ENCODE data around the gene GABRB3. TPM values are rescaled to one million over a fixed set of nuclear protein-coding genes. Genes with fewer than 3 reads are reported as not detected.

GABRB3 gene
- total and polyA plus RNA-seq, 2 experiments from 2014 or later, result 1.8 TPM

DNA sequence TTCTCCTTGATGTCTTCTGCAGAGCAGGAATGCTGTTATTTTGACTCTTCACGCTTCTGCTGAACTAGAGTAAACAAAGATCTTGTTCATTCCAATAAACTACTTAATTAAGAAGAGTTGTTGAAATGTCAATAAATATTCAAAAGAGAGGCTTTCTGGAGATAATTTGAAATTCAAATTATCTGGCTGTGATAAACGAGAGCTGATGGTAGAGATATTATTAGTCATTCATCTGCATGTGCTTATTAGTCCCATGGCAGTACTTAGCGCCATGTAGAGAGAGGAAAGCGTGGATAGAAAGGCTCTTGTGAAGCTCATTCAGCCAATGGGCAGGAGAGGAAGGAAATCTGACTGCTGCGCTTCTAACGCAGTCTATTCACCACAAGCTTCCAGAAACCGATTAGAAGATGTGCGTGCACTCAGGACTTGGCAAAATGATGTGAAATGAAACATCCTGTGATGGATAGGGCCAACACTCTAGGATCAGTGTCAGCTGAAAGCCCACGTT lies 251.1 kb downstream of the GABRB3 start:
- TF ChIP-seq EZH2phosphoT487 (IDR thresholded peaks at IDR 0.05; ENCODE audit: low read depth, severe bottlenecking, unreplicated experiment) (no peak), EZH2 (IDR thresholded peaks at IDR 0.05; ENCODE audit: borderline replicate concordance) (no peak)
- TF ChIP-seq, protein P1, sequence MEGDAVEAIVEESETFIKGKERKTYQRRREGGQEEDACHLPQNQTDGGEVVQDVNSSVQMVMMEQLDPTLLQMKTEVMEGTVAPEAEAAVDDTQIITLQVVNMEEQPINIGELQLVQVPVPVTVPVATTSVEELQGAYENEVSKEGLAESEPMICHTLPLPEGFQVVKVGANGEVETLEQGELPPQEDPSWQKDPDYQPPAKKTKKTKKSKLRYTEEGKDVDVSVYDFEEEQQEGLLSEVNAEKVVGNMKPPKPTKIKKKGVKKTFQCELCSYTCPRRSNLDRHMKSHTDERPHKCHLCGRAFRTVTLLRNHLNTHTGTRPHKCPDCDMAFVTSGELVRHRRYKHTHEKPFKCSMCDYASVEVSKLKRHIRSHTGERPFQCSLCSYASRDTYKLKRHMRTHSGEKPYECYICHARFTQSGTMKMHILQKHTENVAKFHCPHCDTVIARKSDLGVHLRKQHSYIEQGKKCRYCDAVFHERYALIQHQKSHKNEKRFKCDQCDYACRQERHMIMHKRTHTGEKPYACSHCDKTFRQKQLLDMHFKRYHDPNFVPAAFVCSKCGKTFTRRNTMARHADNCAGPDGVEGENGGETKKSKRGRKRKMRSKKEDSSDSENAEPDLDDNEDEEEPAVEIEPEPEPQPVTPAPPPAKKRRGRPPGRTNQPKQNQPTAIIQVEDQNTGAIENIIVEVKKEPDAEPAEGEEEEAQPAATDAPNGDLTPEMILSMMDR (IDR thresholded peaks at IDR 0.05; ENCODE audit: poor library complexity), result no peak
- WGBS (ENCODE audit: low lambda C conversion rate, missing lambda C conversion rate), result 88% methylated on average over 9 of the region's 9 CpGs
- H4K20me1 ChIP-seq (ENCODE audit: insufficient read depth, poor library complexity, severe bottlenecking), result no peaks in the 10 kb centered on the region
- no peaks in the 10 kb centered on the region for H3K79me2 ChIP-seq
- no peak overlapping the region for H2AFZ ChIP-seq
- H3K27ac ChIP-seq, result no peak overlapping the region
- H3K36me3 ChIP-seq (replicated peaks; ENCODE audit: insufficient read depth, low read depth), result no peaks in the 10 kb centered on the region
- H3K9me3 ChIP-seq (ENCODE audit: low read depth), result no peaks in the 10 kb centered on the region
- no peak overlapping the region for H3K4me3 ChIP-seq
- H3K4me1 ChIP-seq (ENCODE audit: insufficient read depth), result no peaks in the 10 kb centered on the region
- H3K27me3 ChIP-seq, result no peaks in the 10 kb centered on the region
- no peak overlapping the region for H3K4me2 ChIP-seq
- no peaks in the 10 kb centered on the region for H3K9me2 ChIP-seq (replicated peaks; ENCODE audit: insufficient read depth)
- DNase-seq (ENCODE audit: low spot score), result no peak

DNA sequence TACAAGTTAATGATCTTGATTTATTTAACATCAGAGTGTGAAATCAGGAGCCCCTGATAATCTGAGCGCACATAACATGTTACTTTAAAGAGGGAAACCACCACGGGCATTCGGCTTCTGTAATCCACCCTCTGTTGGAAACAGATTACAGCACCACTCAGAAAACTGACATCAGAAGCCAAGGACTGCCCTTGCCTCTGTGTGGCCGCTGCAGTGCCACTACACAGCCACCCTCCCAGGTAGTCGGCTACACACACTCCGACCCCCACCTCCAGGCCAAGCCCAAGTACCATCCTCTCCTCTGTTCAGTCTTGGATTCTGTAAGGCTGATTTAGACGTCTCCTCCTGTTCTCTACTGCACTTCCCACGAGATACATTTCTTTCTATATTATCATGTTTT lies 251.7 kb downstream of the GABRB3 start:
- TF ChIP-seq EZH2 (IDR thresholded peaks at IDR 0.05; ENCODE audit: borderline replicate concordance) (no peak), EZH2phosphoT487 (IDR thresholded peaks at IDR 0.05; ENCODE audit: low read depth, severe bottlenecking, unreplicated experiment) (no peak)
- TF ChIP-seq, protein P1 (IDR thresholded peaks at IDR 0.05; ENCODE audit: poor library complexity), result no peak
- Histone ChIP-seq H3K9me3 (ENCODE audit: low read depth) (no peaks in the 10 kb centered on the region), H4K20me1 (ENCODE audit: insufficient read depth, poor library complexity, severe bottlenecking) (no peaks in the 10 kb centered on the region), H2AFZ (no peak overlapping the region), H3K79me2 (no peaks in the 10 kb centered on the region), H3K4me3 (no peak overlapping the region), H3K4me1 (ENCODE audit: insufficient read depth) (no peaks in the 10 kb centered on the region), H3K27me3 (no peaks in the 10 kb centered on the region), H3K36me3 (replicated peaks; ENCODE audit: insufficient read depth, low read depth) (no peaks in the 10 kb centered on the region), H3K9me2 (replicated peaks; ENCODE audit: insufficient read depth) (no peaks in the 10 kb centered on the region), H3K27ac (no peak overlapping the region), H3K4me2 (no peak overlapping the region)
- DNase-seq (ENCODE audit: low spot score), result no peak
- 78% methylated on average over 8 of the region's 8 CpGs for WGBS (ENCODE audit: low lambda C conversion rate, missing lambda C conversion rate)

DNA sequence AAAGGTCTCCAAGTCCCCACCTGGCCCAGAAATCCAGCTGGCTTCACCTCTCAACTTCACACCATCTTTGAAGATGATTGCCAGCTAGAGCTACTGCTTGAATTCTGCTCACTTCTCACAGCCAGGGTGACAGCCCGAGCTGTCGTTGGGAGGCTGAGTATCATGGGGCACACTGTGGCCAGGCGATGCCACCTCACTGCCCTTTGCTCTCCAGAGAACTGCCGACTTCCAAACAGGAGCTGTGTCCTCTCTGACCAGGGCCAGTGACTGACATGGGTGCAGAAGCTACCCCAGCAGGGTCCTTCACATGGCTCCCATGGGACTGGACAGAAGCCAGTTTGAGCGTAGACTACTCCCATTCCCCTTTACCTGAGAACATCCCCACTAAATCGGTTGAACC lies 254.0 kb downstream of the GABRB3 start:
- Histone ChIP-seq H3K27me3 (no peaks in the 10 kb centered on the region), H2AFZ (no peak overlapping the region), H3K4me1 (ENCODE audit: insufficient read depth) (no peaks in the 10 kb centered on the region), H3K9me3 (ENCODE audit: low read depth) (no peaks in the 10 kb centered on the region), H3K4me3 (no peak overlapping the region), H3K4me2 (no peak overlapping the region), H3K9me2 (replicated peaks; ENCODE audit: insufficient read depth) (no peaks in the 10 kb centered on the region), H3K36me3 (replicated peaks; ENCODE audit: insufficient read depth, low read depth) (no peaks in the 10 kb centered on the region), H3K27ac (no peak overlapping the region), H3K79me2 (no peaks in the 10 kb centered on the region), H4K20me1 (ENCODE audit: insufficient read depth, poor library complexity, severe bottlenecking) (no peaks in the 10 kb centered on the region)
- TF ChIP-seq, protein P1 (IDR thresholded peaks at IDR 0.05; ENCODE audit: poor library complexity), result no peak
- TF ChIP-seq EZH2 (IDR thresholded peaks at IDR 0.05; ENCODE audit: borderline replicate concordance) (no peak), EZH2phosphoT487 (IDR thresholded peaks at IDR 0.05; ENCODE audit: low read depth, severe bottlenecking, unreplicated experiment) (no peak)
- 87% methylated on average over 6 of the region's 6 CpGs for WGBS (ENCODE audit: low lambda C conversion rate, missing lambda C conversion rate)
- no peak for DNase-seq (ENCODE audit: low spot score)
